ENCODE data around the gene FHIT. TPM values are rescaled to one million over a fixed set of nuclear protein-coding genes. Genes with fewer than 3 reads are reported as not detected.

The FHIT gene
- total RNA-seq, 4 donors from 2014 or later: 5.0 to 15.3 (median 8.3) TPM

DNA sequence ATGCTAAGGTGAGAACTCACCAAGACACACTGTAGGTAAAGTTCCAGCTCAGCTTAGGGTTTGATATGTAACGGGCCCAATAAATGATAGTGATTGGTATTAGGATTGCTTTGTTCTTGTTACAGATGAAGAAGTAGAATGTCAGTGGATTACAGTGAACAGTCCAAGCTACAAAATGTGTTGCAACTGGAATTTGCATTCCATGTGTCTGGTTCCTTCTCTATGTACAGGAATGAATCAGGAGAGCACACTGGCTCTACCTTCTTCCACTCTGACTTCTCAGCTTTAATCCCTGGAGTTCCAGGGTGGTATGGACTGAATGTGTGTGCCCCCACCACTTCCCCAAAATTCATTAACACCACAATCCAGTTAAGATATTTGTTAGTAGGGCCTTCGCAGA, 1471.0 kb downstream of the FHIT start:
- H3K4me3 ChIP-seq (ENCODE audit: low read depth, poor library complexity, severe bottlenecking): no peak overlapping the region
- DNase-seq (ENCODE audit: low spot score in 2 of 2): no peak
- TF ChIP-seq CTCF (IDR thresholded peaks at IDR 0.05) (no peak), POLR2A (IDR thresholded peaks at IDR 0.05) (no peak)
- 97 to 98% methylated on average over 2 of the region's 2 CpGs for WGBS, 2 donors
- intact Hi-C loops (cut with DNase I; ENCODE audit: low total_unique reads): no loop called here

GRCh38 chr3:59779260-59779659, 1472.0 kb downstream of the FHIT start:
- no peak overlapping the region for H3K4me3 ChIP-seq (ENCODE audit: low read depth, poor library complexity, severe bottlenecking)
- WGBS, 2 donors: 86 to 92% methylated on average over 3 of the region's 3 CpGs
- no peak for DNase-seq (ENCODE audit: low spot score in 2 of 2)
- no peak for TF ChIP-seq POLR2A (IDR thresholded peaks at IDR 0.05)
- no peak for TF ChIP-seq CTCF (IDR thresholded peaks at IDR 0.05)
- intact Hi-C loops (cut with DNase I; ENCODE audit: low total_unique reads): no loop called here

DNA sequence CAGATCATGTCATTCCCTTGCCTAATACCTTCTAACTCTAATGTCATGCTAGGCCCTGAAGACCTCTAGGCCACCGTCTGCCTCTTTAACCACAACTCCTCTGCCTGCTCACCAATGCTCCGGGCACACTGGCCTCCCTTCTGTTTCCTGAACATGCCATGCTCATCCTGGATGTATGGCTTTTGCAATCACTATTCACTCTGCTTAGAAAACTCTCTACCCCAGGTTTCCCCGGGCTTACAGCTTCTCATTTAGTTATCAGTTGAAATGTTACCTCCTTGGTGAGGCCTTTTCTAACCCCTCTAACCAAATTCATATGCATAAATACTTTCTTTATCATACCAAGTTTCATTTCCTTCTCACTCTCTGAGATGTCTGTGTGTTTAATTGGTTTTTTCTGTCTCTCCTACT, 1473.6 kb downstream of the FHIT start:
- TF ChIP-seq CTCF (IDR thresholded peaks at IDR 0.05) (no peak), POLR2A (IDR thresholded peaks at IDR 0.05) (no peak)
- intact Hi-C loops (cut with DNase I; ENCODE audit: low total_unique reads): no loop called here
- DNase-seq (ENCODE audit: low spot score in 2 of 2): no peak
- WGBS, 2 donors: 82 to 85% methylated on average over 3 of the region's 3 CpGs
- no peak overlapping the region for H3K4me3 ChIP-seq (ENCODE audit: low read depth, poor library complexity, severe bottlenecking)

DNA sequence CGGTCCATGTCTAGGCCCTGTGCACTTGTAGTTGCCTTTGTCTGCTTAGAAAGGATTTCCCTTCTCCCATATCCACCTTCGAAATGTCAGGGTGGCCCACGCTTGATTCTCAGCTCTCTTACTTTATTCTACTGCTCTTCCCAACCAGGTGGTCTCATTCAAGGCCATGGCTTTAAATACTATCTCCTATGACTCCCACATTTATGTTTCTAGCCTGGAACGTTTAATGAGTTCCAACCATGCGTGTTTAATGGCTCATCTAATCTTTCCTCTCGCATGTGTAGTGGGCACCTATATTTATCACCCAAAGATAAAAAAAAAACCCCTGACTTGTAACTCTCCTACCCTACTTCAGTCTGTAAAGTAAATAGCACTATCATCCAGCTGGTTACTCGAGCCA, 1474.2 kb downstream of the FHIT start:
- TF ChIP-seq CTCF (IDR thresholded peaks at IDR 0.05) (no peak), POLR2A (IDR thresholded peaks at IDR 0.05) (no peak)
- intact Hi-C loops (cut with DNase I; ENCODE audit: low total_unique reads): no loop called here
- no peak overlapping the region for H3K4me3 ChIP-seq (ENCODE audit: low read depth, poor library complexity, severe bottlenecking)
- no peak for DNase-seq (ENCODE audit: low spot score in 2 of 2)
- 95 to 97% methylated on average over 7 of the region's 7 CpGs for WGBS, 2 donors

- no peak for DNase-seq (ENCODE audit: low spot score in 2 of 2)
- intact Hi-C loops (cut with DNase I; ENCODE audit: low total_unique reads): no loop called here
- 67 to 96% methylated on average over 7 of the region's 7 CpGs for WGBS, 2 donors
- H3K4me3 ChIP-seq (ENCODE audit: low read depth, poor library complexity, severe bottlenecking): no peak overlapping the region
- TF ChIP-seq POLR2A (IDR thresholded peaks at IDR 0.05): no peak
Measured at GRCh38 chr3:59775761-59776325, 1475.4 kb downstream of the FHIT start.

DNA sequence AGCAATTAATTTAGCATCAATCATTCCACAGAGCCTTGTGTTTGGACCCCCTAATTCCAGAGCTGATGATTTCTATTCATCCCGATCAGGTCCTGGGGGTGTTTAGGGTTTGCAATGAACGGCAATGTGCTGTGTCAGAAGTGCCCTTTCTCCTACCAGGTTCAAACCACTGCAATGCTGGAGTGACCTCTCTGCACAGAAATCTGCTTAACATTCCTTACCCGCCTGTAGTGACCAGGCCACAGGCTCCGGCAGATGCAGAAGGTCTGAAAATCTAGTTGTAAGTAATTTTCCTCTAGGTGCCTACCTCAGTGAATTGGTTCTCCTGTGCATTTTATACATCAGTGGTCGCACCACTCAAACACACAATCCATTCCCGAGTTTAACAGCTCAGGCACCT, 1476.1 kb downstream of the FHIT start:
- 87 to 93% methylated on average over 6 of the region's 6 CpGs for WGBS, 2 donors
- no peak overlapping the region for H3K4me3 ChIP-seq (ENCODE audit: low read depth, poor library complexity, severe bottlenecking)
- no peak for DNase-seq (ENCODE audit: low spot score in 2 of 2)
- intact Hi-C loops (cut with DNase I; ENCODE audit: low total_unique reads): no loop called here
- no peak for TF ChIP-seq CTCF (IDR thresholded peaks at IDR 0.05)
- no peak for TF ChIP-seq POLR2A (IDR thresholded peaks at IDR 0.05)
